Measurements from ENCODE around the gene RDX.

- TF ChIP-seq RAD21 (IDR thresholded peaks at IDR 0.05; ENCODE audit: low read depth) (no peak), CTCF (IDR thresholded peaks at IDR 0.05 in 2 of 3, conservative IDR thresholded peaks at IDR 0.05 in 1 of 3; ENCODE audit: borderline replicate concordance in 1 of 3, insufficient read depth in 1 of 3, low read depth in 2 of 3, low read length in 2 of 3) (no peak), POLR2AphosphoS5 (IDR thresholded peaks at IDR 0.05; ENCODE audit: low read depth, low read length) (no peak), JUND (IDR thresholded peaks at IDR 0.05) (no peak), ZNF274 (IDR thresholded peaks at IDR 0.05; ENCODE audit: low read depth, low read length) (no peak), CEBPB (IDR thresholded peaks at IDR 0.05; ENCODE audit: low read depth) (no peak), POLR2A (IDR thresholded peaks at IDR 0.05; ENCODE audit: borderline replicate concordance, extremely low read depth, insufficient read depth, insufficient read length) (no peak), ATF3 (IDR thresholded peaks at IDR 0.05) (no peak), SP1 (IDR thresholded peaks at IDR 0.05; ENCODE audit: low read depth) (no peak), EZH2 (IDR thresholded peaks at IDR 0.05) (no peak), EZH2phosphoT487 (IDR thresholded peaks at IDR 0.05; ENCODE audit: borderline replicate concordance) (no peak), REST (IDR thresholded peaks at IDR 0.05; ENCODE audit: low read depth) (no peak), YY1 (IDR thresholded peaks at IDR 0.05; ENCODE audit: extremely low read depth, insufficient replicate concordance, low read depth, low read length) (no peak), ZBTB33 (IDR thresholded peaks at IDR 0.05; ENCODE audit: extremely low read depth, insufficient replicate concordance, low read length) (no peak)
Measured at GRCh38 chr11:110242188-110242587, 54.2 kb downstream of the RDX start.
